Measurements from ENCODE around the gene GLRX3. TPM values are rescaled to one million over a fixed set of nuclear protein-coding genes. Genes with fewer than 3 reads are reported as not detected.
A peak's percentile ranks its signal among the peaks of the same experiment; 100 is the strongest.
"Not testable (repeated sequence)": the region's sequence is repeated elsewhere in the genome, so short reads cannot be mapped to it uniquely, and the experiment has no call there.

GLRX3 gene
- total RNA-seq, 6 experiments from 2014 or later = 23.5 to 50.6 (median 33.4) TPM

DNA sequence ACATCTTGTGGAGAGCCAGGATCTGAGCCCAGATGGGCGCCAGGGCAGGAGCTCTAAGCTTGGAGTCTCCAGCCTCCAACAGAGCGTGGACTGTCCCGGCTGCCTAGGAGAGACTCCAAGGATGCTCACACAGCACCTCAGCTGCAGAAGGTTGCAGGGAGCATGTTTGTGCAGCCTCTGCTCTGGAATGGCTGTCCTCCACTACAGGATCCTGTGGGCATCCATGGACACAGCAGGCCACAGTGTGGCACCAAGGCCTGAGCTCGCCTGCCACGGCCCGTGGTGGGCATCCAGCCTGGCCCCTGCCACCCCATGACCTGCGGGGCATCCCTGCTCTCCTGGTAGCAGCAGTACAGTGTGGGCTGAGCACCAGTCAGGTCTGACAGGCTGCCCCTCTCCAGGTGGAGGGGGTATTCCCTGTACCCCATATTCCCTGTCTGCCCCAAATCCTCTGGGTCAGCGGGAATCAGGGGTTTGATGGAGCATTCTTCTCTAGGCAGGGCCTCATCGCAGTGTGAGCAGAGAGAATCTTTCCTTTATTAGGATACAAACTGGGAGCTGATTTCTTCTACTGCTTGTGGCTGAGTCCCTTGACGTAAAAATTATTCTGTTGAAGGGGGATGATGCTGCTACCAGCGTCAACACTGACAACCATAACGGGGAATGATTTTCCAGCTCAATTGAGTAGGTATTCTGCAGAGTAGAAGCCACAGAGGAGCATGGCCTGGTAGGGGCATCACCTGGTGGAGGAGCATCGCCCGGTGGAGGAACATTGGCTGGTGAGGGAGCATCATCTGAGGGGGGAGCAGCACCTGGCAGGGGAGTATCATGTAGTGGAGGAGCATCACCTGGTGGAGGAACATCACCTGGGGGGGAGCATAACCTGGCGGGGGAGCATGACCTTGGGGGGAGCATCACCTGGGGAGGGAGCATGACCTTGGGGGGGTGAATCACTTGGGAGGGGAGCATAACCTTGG is 60.6 kb downstream of the GLRX3 start:
- DNase-seq = no peak
- no peaks in the 10 kb centered on the region for H3K9me3 ChIP-seq
- 91% methylated on average over 7 of the region's 15 CpGs for WGBS (ENCODE audit: insufficient coverage, low coverage, low lambda C conversion rate, missing lambda C conversion rate)

DNA sequence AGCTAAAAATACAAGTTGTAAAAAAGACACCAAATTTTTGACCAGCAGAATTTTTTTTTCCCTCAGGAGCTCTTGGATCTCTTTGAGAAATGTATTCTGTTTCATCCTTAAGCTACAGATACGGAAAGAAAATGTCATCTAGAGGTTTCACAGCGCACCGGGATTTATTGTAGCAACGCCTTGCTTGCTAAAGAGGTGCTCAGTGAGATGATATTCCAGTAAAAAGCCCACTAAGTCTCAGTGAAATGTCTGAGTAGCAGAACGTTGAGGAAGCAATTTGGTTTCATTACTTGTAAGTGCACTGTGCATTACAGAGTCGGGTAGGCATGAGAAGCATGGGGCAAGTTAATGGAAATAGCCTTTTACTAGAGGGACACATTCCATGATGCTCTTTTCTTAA is 62.5 kb downstream of the GLRX3 start:
- Histone ChIP-seq H3K4me1 (no peaks in the 10 kb centered on the region), H3K27me3 (no peaks in the 10 kb centered on the region), H3K36me3 (no peaks in the 10 kb centered on the region), H3K9me3 (no peaks in the 10 kb centered on the region), H3K27ac (no peak overlapping the region), H3K4me3 (no peak overlapping the region)
- no peak for DNase-seq
- no peak for ATAC-seq
- TF ChIP-seq, protein P1, sequence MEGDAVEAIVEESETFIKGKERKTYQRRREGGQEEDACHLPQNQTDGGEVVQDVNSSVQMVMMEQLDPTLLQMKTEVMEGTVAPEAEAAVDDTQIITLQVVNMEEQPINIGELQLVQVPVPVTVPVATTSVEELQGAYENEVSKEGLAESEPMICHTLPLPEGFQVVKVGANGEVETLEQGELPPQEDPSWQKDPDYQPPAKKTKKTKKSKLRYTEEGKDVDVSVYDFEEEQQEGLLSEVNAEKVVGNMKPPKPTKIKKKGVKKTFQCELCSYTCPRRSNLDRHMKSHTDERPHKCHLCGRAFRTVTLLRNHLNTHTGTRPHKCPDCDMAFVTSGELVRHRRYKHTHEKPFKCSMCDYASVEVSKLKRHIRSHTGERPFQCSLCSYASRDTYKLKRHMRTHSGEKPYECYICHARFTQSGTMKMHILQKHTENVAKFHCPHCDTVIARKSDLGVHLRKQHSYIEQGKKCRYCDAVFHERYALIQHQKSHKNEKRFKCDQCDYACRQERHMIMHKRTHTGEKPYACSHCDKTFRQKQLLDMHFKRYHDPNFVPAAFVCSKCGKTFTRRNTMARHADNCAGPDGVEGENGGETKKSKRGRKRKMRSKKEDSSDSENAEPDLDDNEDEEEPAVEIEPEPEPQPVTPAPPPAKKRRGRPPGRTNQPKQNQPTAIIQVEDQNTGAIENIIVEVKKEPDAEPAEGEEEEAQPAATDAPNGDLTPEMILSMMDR (IDR thresholded peaks at IDR 0.05) = no peak
- no peak for TF ChIP-seq POLR2A (IDR thresholded peaks at IDR 0.05)
- intact Hi-C loops (cut with DNase I) = no loop called here
- WGBS (ENCODE audit: insufficient coverage, low coverage, low lambda C conversion rate, missing lambda C conversion rate) = 84% methylated on average over 6 of the region's 6 CpGs

More for the DNA sequence above, 60.6 kb downstream of the GLRX3 start:
- H3K4me3 ChIP-seq = no peak overlapping the region
- no peaks in the 10 kb centered on the region for H3K27me3 ChIP-seq
- H3K4me1 ChIP-seq = no peaks in the 10 kb centered on the region
- TF ChIP-seq POLR2A (IDR thresholded peaks at IDR 0.05) = no peak
- TF ChIP-seq, protein P1 (IDR thresholded peaks at IDR 0.05) = no peak
- intact Hi-C loops (cut with DNase I) = no loop called here
- H3K36me3 ChIP-seq = no peaks in the 10 kb centered on the region
- no peak overlapping the region for H3K27ac ChIP-seq
- ATAC-seq = no peak

- ATAC-seq (peak in 2 of 4 donors; percentile 5 to 18), DNase-seq (no peak)
- Histone ChIP-seq H3K27ac (no peak overlapping the region), H3K4me1 (no peaks in the 10 kb centered on the region), H3K9me3 (no peaks in the 10 kb centered on the region), H3K27me3 (no peaks in the 10 kb centered on the region), H3K36me3 (no peaks in the 10 kb centered on the region), H3K4me3 (no peak overlapping the region)
- intact Hi-C loops (cut with DNase I) = no loop called here
- no peak for TF ChIP-seq POLR2A (IDR thresholded peaks at IDR 0.05)
- TF ChIP-seq, protein P1 (IDR thresholded peaks at IDR 0.05) = no peak
- 58% methylated on average over 11 of the region's 26 CpGs for WGBS (ENCODE audit: insufficient coverage, low coverage, low lambda C conversion rate, missing lambda C conversion rate)
These were observed 64.2 kb downstream of the GLRX3 start for GRCh38 chr10:130200179-130201042.

DNA sequence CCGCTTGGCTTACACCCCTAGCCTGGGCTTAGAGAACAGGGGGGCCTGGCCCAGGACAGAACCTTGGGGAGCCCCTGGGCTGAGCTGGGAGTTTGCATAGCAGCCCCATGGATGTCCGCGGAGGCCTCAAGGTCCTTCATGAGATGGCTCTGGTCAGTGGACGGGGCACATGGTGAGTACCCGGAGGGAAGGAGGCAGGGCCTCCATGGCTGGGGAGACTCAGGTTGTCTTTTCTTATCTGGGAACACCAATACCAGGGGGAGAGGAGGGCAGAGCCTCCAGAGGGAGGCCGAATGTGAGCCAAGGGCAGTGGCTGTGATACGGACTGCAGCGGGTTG is 64.8 kb downstream of the GLRX3 start:
- no peaks in the 10 kb centered on the region for H3K36me3 ChIP-seq
- ATAC-seq (peak in 2 of 4 donors; percentile 7 to 16), DNase-seq (no peak)
- H3K4me1 ChIP-seq = no peaks in the 10 kb centered on the region
- WGBS (ENCODE audit: insufficient coverage, low coverage, low lambda C conversion rate, missing lambda C conversion rate) = 80% methylated on average over 1 of the region's 8 CpGs
- no peak overlapping the region for H3K4me3 ChIP-seq
- no peak for TF ChIP-seq POLR2A (IDR thresholded peaks at IDR 0.05)
- TF ChIP-seq, protein P1 (IDR thresholded peaks at IDR 0.05) = no peak
- H3K27ac ChIP-seq = no peak overlapping the region
- no peaks in the 10 kb centered on the region for H3K27me3 ChIP-seq
- no peaks in the 10 kb centered on the region for H3K9me3 ChIP-seq
- intact Hi-C loops (cut with DNase I) = no loop called here

DNA sequence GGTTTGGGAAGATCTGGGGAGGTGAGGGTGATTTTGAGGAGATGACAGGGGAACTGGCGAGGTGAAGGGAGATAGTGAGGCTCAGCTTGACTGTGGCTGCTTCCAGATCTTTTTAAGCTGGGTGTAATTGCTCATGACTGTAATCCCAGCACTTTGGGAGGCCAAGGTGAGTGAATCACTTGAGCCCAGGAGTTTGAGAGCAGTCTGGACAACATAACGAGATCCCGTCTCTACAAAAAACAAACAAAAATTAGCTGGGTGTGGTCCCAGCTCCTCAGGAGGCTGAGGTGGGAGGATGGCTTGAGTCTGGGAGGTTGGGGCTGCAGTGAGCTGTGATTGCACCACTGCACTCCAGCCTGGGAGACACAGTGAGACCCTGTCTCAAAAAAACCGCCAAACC is 66.0 kb downstream of the GLRX3 start:
- H3K27ac ChIP-seq; H3K36me3 ChIP-seq; H3K4me3 ChIP-seq; intact Hi-C loops (cut with DNase I); H3K9me3 ChIP-seq; DNase-seq; ATAC-seq; H3K4me1 ChIP-seq; H3K27me3 ChIP-seq: not testable (repeated sequence)
- 20% methylated on average over 3 of the region's 4 CpGs for WGBS (ENCODE audit: insufficient coverage, low coverage, low lambda C conversion rate, missing lambda C conversion rate)

All from right lobe of liver (tissue), 6 donors.